Fibroblast of skin of scalp (primary cell): ENCODE measurements around the gene PWWP2B.
A peak's percentile ranks its signal among the peaks of the same experiment; 100 is the strongest.

Experiments
- DNase-seq: peaks from one replicate; pipeline ENCODE4 v3.0.0-alpha.2; 2013

The PWWP2B gene

DNA sequence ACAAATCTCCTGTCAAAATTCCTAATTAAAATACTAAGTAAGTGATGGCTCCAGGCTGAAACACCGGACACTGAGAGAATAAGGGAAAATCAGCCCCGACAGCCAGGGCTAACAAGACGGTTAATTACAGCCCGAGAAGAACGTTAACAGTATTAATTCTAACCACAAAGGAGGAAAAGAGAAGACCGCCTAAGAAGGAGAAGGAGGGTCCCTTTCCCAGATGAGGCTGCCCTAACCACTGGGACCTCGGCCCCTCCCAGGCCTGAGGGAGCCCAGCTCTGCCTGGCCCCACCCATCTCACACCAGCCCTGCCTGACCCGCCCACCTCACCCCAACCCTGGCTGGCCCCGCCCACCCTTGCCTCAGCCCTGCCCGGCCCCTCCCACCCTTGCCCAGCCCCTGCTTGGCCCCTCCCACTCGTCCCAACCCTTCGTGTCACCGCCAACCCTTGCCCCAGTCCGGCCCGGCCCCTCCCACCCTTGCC is 51.3 kb downstream of the PWWP2B start:
- DNase-seq = peak; percentile 64

- DNase-seq = no peak
Measured at GRCh38 chr10:132449051-132449810, 52.2 kb downstream of the PWWP2B start.

GRCh38 chr10:132449811-132450181 is 52.8 kb downstream of the PWWP2B start:
- DNase-seq = no peak

GRCh38 chr10:132450466-132450824 is 53.4 kb downstream of the PWWP2B start:
- no peak for DNase-seq

DNA sequence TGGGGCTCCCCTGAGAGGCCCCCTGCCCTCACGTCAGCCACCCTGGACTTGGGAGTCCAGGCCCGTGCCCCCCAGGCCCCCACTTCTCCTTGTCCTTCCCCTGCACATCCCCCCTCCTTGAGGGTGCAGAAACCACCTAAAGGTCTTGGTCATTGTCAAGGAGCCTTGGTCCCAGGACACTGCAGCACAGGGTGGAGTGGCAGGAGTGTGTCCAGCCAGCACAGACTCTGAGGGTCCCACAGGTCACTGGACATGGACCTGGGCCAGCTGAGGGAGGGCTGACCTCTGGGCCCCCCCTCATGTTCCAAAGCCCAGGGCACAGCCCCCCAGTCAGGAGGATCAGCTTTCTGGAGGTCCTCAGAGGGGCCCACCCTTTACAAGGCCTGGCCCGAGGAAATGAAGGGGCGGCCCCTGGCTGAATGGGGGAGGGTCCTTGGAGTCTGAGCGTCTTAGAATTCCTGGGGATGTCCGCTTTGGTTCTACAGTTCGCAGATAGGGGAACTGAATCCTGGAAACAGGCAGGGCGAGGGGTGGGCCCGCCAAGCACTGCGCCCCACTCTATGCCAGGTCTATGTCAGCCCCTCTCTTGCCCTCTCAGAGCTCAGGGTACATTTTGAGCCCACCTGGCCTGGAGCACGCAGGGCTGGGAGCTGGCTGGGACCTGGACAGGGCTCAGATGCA is 54.0 kb downstream of the PWWP2B start:
- no peak for DNase-seq

DNA sequence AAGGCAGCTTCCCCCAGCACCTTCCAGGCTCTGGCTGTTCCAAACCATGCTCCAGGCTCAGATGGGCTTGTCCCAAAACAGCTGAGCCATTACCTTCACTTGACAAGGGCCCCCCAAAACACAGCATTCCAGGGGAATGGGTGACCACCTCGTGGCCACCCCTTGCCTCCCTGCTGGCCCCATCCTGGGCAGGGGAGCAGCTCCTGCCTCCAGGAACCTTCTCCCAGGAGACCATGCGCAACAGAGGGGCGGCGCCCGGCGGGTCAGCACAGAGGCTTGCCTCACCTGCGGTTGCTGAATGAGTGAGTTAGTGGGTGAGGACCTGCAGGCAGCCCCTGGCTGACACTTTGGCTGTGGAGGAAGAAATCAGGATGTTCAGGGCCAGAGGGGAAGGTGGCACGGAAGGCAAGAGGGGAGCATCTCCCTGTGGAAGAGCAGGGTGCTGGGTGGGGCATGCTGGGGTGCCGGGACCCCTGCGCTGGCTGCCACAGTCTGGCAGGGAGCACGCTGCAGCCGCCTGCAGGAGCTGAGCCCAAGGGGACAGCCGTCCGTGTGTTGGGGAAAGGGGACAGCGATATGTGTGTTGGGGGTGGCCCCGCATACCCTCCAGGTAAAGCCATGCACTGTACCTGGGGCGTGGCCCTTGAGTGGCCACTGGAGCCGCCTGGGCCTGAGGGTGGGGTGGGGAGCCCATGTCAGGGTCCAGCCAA is 54.7 kb downstream of the PWWP2B start:
- DNase-seq = no peak

DNA sequence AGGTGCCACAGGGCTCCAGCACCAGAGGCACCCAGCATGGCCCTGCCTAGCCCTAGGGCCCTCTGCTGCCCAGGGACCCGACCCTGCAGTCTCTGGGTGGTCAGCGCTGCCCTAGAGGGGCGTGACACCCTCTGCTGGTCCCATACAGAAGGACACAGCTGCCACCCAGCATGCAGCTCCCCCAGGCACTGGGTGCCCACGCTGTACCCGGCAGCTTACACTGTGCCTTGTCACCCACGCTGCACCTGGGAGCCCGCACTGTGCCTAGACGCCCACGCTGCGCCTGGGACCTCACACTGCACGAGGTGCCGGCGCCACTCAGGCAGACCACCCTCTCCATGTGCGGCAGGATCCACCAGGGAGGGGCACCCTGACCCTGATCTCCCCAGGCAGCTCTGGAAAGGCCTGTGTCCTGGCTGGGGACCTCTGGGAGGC is 55.2 kb downstream of the PWWP2B start:
- peak; percentile 10 for DNase-seq

GRCh38 chr10:132452651-132453469 is 55.9 kb downstream of the PWWP2B start:
- peak; percentile 70 for DNase-seq

- no peak for DNase-seq
Measured at GRCh38 chr10:132453470-132453861, 56.5 kb downstream of the PWWP2B start.

- DNase-seq = no peak
Measured at GRCh38 chr10:132454296-132455198, 57.5 kb downstream of the PWWP2B start.

- no peak for DNase-seq
Measured at GRCh38 chr10:132455441-132455971, 58.5 kb downstream of the PWWP2B start.

- no peak for DNase-seq
Measured at GRCh38 chr10:132455986-132456847, 59.2 kb downstream of the PWWP2B start.

DNA sequence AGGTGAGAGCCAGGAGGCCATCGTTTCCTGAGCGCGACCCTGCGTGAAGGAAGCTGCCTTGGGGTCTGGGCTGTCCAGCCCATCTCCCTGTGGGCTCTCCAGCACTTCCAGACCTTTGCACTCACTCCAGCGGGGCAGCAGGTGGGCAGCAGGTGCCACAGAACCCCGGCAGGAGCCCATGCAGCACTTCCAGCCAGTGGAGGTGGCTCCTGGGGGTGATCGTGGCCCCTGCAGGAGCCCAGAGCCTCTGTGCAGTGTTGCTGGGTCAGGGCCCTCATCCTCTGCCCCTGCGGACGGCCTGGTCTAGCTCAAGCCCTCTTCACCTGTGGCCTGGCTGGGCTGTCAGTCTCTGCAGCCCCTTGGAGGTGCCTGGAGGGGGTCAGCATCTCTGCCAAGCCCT is 59.9 kb downstream of the PWWP2B start:
- no peak for DNase-seq

GRCh38 chr10:132457328-132458070 is 60.5 kb downstream of the PWWP2B start:
- no peak for DNase-seq

- no peak for DNase-seq
Measured at GRCh38 chr10:132458071-132458585, 61.1 kb downstream of the PWWP2B start.

DNA sequence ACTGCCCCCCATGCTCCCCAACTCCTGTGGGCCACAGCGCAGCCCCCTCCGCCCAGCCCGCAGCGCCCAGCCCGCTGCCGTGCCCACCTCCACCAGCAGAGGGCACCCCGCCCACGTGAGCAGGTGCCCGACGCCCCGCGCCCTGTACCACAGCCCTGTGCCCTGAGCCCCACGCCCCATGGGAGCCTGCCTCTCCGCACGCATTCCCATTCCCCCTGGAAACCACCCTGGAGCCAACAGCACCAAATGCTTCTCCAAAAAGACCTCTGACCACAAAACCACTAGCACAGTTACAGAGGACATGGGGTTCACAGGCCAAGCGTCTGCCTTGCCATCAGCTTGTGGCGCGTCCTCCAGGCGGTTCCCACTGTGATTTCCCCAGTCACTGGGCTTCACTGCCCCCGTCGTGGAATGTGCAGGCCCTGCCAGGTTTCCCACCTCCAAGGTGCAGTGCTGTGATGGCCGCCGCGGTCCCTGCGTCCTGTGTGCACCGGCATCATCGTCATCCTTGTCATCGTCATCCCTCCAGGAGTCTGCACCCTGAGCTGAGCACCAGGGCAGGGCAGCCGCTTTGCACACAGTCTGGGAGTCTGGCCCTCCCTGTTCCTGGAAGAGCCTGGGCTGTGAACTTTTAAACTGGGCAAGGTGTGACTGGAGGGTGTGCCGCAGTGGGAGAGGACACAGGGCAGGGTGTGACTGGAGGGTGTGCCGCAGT is 61.7 kb downstream of the PWWP2B start:
- DNase-seq = peak; percentile 34

GRCh38 chr10:132459301-132460003 is 62.5 kb downstream of the PWWP2B start:
- no peak for DNase-seq

DNA sequence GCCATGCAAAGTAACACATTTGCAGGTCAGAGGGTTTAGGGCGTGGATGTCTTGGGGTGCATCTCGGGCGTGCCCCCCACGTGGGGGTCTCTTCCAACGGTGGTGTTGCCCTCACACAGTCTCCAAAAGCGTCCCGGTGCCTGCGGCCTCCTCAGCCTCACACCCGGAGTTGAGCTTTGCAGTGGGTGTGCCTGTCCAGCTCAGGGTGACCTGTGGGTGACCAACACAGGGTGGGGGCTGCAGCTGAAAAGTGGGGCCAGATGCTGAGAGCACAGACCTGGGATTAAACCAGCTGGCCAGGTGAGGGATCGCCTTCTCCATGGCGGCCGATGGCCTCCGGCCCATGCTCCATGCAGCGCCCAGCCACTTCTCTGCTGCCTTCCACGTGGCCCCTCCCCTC is 63.1 kb downstream of the PWWP2B start:
- no peak for DNase-seq
